LNCaP clone FGC (cell line): ENCODE data around the gene MFNG.

Source experiments
- DNase-seq: peaks from one replicate; pipeline ENCODE4 v3.0.0-alpha.2; 2011; ENCODE audit warnings: low read depth
- H3K4me3 ChIP-seq: 2 replicates; pipeline ENCODE4 v1.5.1; 2011; ENCODE audit warnings: mild to moderate bottlenecking, low read depth, low read length, control low read depth
- TF ChIP-seq, protein P1 (sequence below): IDR thresholded peaks from 2 replicates; pipeline ENCODE4 v1.5.1; 2012; ENCODE audit warnings: mild to moderate bottlenecking; ENCODE audit not compliant: control insufficient read depth, insufficient read depth; ENCODE audit errors: extremely low read depth

The MFNG gene

DNA sequence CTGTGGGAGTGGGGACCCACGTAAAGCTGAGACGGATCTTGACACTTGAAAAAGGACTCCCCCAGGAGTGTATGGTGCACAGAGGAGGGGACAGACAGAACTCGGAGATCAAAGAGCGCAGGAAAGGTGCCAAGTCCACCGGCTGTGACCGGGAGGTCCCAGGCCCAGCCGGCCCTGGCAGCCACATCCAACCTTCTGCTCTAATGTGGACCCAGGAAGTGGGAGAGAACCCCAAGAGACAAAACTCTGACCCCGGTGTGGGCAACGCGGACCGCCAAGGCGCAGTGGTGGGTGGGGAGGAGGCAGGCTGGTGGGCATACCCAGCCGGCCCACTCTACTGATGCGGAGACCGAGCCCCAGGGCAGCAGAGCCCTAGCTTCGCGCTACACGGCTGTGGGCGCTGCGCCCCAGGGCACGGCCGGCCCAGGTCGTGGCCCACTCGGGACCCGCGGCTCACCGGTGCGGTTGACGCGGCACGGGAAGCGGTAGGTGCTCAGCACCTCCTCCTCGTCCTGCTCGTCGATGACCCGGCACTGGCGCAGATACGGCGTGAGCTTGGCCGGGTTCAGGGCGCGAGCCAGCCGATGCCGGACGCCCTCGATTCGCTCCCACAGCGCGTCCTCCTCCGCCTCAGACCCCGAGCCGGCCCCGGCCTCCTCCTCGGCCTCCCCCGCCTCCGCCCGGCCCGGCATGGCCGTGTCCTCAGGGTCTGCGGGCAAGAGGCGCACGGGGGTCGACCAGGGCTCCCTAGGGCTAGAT is 32.5 kb upstream of the MFNG start:
- no peak for DNase-seq
- TF ChIP-seq, protein P1, sequence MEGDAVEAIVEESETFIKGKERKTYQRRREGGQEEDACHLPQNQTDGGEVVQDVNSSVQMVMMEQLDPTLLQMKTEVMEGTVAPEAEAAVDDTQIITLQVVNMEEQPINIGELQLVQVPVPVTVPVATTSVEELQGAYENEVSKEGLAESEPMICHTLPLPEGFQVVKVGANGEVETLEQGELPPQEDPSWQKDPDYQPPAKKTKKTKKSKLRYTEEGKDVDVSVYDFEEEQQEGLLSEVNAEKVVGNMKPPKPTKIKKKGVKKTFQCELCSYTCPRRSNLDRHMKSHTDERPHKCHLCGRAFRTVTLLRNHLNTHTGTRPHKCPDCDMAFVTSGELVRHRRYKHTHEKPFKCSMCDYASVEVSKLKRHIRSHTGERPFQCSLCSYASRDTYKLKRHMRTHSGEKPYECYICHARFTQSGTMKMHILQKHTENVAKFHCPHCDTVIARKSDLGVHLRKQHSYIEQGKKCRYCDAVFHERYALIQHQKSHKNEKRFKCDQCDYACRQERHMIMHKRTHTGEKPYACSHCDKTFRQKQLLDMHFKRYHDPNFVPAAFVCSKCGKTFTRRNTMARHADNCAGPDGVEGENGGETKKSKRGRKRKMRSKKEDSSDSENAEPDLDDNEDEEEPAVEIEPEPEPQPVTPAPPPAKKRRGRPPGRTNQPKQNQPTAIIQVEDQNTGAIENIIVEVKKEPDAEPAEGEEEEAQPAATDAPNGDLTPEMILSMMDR, result no peak
- H3K4me3 ChIP-seq, result peak overlapping the region; percentile 58

DNA sequence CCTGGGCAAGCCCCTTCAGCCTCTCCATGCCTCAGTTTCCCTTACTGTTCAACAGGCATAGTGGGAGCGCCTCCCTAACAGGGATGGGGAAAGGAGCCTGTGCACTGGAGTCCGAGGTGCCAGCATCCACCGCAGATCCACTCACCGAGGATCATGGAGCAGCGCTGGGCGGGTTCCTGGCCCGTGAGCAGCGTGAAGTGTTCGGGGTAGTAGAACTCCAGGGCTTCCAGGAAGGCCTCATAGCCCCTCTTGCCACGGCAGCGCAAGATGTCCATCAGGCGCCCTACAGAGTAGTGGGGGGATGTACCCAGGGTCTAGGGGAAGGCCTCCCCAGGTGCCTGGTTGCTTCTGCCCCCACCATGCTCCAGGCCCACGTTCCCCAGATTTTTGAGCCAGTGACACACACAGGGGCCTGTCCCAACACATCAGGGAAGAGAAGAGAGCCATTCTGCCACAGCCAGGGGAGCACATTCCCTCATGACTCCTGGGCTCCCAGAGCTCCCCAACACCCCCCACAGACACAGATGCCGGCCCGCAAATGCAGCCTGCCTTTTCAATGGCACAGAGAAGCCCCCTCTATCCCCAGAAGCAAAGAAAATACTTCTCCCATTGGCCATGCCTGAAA is 31.8 kb upstream of the MFNG start:
- H3K4me3 ChIP-seq, result no peak overlapping the region
- TF ChIP-seq, protein P1, result no peak
- DNase-seq, result no peak

DNA sequence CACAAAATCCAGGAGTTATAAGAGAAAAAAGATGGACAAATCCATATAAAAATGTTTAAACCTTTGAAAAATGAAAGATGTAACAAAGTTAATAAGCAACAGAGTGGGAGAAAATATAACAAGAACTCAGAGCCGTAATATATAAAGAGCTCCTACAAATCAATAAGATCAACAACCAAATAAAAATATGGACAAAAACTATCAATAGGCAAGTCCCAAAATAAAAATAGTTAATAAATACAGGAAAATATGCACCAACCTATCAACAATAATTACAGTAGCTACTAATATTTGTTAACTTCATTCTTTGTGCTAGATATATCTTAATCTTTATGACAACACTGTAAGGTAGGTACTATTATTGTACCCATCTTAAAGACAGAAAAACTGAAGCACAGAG is 30.3 kb upstream of the MFNG start:
- TF ChIP-seq, protein P1, result no peak
- H3K4me3 ChIP-seq, result no peak overlapping the region
- DNase-seq, result no peak

DNA sequence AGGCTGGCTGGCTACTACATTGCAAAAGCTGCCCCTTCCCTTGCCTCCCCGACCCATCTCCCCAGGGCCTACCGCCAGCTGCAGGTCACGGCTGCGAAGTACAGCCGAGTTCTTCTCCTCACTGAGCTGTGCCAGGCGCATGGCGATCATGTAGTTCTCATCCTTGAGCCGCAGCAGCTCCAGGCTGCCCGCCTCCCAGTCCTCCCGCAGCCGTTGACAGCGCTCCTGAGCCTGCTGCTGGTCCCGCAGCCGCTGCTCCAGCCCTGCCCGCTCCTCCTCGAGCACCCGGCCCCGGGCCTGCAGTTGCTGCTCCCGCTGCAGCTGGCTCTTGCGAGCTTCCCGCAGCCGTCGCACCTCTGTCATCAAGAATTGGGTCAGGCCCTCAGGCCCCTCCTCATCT is 29.7 kb upstream of the MFNG start:
- H3K4me3 ChIP-seq, result no peak overlapping the region
- no peak for DNase-seq
- TF ChIP-seq, protein P1, result no peak

DNA sequence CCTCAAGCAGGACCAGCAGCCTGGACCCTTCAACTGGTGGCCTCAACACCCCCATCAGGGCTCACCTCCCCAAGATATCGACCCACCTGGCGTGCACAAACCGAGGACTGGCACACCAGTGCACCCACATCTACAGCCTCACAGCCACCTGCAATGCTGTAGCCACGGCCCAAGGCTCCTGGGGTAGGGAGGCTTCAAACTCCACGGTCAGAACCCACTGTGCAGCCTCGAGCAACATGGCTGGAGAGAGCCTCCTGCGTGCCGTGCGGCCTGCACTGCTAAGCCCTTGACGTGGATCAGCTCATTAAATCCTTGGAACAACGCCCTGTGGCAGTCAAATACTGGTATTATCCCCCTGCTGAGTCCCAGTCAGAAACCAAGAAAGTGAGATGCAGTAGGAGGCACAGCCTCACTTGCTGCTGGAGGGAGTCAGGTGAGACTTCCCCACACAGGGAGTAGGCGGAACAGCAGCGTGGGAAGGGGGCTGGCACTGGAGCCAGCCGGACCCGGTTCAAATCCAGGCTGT is 28.4 kb upstream of the MFNG start:
- TF ChIP-seq, protein P1, result no peak
- no peak overlapping the region for H3K4me3 ChIP-seq
- no peak for DNase-seq

DNA sequence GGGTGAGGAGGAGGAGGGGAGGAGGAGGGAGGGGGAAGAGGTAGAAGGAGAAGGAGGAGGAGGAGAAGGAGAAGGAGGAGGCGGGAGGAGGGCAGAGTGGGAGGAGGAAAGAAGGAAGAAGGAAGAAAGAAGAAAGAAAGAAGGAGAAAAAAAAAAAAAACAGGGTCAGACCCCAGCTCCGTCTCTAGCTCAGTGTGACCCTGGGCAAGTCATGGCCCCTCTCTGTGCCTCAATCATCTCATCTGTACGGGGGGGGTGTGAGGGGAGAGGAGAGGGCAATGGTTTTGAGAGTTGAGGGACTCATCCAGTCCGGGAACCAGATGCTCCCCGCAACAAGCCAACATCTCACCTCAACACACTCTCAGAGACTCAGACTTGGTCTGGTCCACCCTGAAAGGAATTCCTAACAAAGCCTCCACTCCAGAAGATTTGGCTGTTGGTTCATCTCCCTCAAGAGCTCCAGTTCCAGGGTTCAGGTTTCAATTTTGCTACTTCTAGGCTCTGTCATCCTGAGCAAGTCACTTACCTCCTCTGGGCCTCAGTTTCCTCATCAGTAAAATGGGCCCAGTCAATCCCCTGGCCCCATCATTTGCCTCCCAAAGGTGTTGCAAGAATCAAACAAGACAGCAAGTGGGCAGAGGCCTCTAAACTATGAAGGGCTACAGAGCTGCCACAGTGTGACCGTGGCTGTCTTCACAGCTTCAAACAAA is 25.4 kb upstream of the MFNG start:
- no peak overlapping the region for H3K4me3 ChIP-seq
- TF ChIP-seq, protein P1, result no peak
- DNase-seq, result no peak
